Measurements from ENCODE around the gene ZP1.

DNA sequence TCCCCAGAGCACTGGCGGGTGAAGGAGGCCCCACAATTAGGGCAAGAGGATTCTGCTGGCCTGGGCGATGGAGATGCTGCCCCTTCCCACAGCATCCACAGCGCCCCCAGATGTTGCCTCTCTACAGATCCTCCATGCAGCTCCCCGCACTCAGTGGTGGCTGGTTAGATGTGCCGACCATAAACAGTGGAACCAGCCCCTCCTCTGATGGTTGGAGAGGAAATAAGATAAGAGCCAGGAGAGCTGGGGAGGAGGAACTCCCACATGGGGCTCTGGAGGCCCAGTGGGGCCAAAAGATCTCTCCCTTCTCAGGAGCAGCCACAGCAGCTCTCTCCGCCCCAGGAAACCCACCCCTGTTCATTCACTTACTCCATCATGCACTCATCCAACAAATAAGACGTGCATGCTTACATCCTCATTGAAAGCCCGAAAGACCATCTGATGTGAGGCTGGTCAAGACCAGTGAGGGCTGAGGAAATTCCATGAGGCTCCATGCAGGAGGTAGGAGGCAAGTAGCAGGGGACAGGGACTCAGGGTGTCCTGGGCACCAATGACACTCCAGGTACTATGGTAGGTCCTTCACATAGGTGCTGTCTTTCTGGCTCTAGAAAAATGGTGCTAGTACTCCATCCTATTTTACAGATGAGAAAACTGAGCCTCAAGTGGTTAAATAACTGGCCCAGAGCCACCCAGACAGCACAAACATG is 13.0 kb upstream of the ZP1 start:
- TF ChIP-seq YY1 (IDR thresholded peaks at IDR 0.05; ENCODE audit: insufficient read depth, insufficient read length): no peak
- TF ChIP-seq ZNF274 (IDR thresholded peaks at IDR 0.05; ENCODE audit: low read depth, low read length): no peak
